Transverse colon (tissue), 4 donors: ENCODE data around the gene KRT80. TPM values are rescaled to one million over a fixed set of nuclear protein-coding genes. Genes with fewer than 3 reads are reported as not detected.
A peak's percentile ranks its signal among the peaks of the same experiment; 100 is the strongest.

ENCODE experiments used
- DNase-seq: peaks from one replicate; pipeline ENCODE4 v3.0.0-alpha.2; 2019
- H3K27ac ChIP-seq, 4 donors: fragments of 200-600 bp; sonication (generic); 2 replicates each; pipeline ENCODE4 v1.5.1; 2016 to 2018; ENCODE audit warnings: inconsistent platforms in 4 of 4
- H3K27me3 ChIP-seq: fragments of 200-600 bp; sonication (generic); 2 replicates; pipeline ENCODE4 v1.5.1; 2017; ENCODE audit warnings: inconsistent platforms
- H3K36me3 ChIP-seq, 4 donors: fragments of 200-600 bp; sonication (generic); 2 replicates each; pipeline ENCODE4 v1.5.1; 2017 to 2019; ENCODE audit warnings: inconsistent platforms in 4 of 4
- H3K4me1 ChIP-seq, 4 donors: fragments of 200-600 bp; sonication (generic); 2 replicates each; pipeline ENCODE4 v1.5.1; 2017 to 2020; ENCODE audit warnings: inconsistent platforms in 4 of 4
- H3K4me3 ChIP-seq, 4 donors: fragments of 200-600 bp; sonication (generic); 1 replicate in 1 of 4; 2 replicates in 3 of 4; pipeline versions ENCODE4 v1.5.1 to v1.6.1; 2017 to 2019; ENCODE audit warnings: inconsistent platforms in 4 of 4
- H3K9me3 ChIP-seq, 2 donors: fragments of 200-600 bp; sonication (generic); 2 replicates each; pipeline ENCODE4 v1.5.1; 2017 to 2019; ENCODE audit warnings: inconsistent platforms in 2 of 2
- CTCF ChIP-seq, 5 experiments: fragments of 200-600 bp in 3 of 5; fragments of 450-650 bp in 2 of 5; sonication (generic) in 3 of 5; IDR thresholded peaks; 1 replicate in 2 of 5; 2 replicates in 3 of 5; pipeline ENCODE4 v1.5.1; 2016 to 2017; ENCODE audit warnings: antibody characterized with exemption in 5 of 5, inconsistent platforms in 3 of 5, mild to moderate bottlenecking in 2 of 5, moderate library complexity in 1 of 5
- EP300 ChIP-seq: sonication (generic); formaldehyde crosslinking; IDR thresholded peaks from one replicate; pipeline ENCODE4 v1.6.1; 2017; ENCODE audit warnings: antibody characterized with exemption, low read depth
- POLR2A ChIP-seq: fragments of 450-650 bp; IDR thresholded peaks from one replicate; pipeline ENCODE4 v1.6.1; 2016; ENCODE audit warnings: antibody characterized with exemption, mild to moderate bottlenecking, moderate library complexity
- POLR2AphosphoS5 ChIP-seq, 3 donors: sonication (generic); formaldehyde crosslinking; IDR thresholded peaks; one replicate each; pipeline ENCODE4 v1.6.1; 2016; ENCODE audit warnings: antibody characterized with exemption in 3 of 3
- WGBS, 2 donors: methylation state at CpG; one replicate each; pipeline ENCODE4 v1.1.5; 2018; ENCODE audit warnings: low coverage in 1 of 2; 5-methylcytosine and 5-hydroxymethylcytosine counted together
- in situ Hi-C, 4 donors: fragments of 200-750 bp; cut with MboI; loops; one replicate each; pipeline versions ENCODE4 v1.15.0 to v1.15.1; 2017; ENCODE audit warnings: low sequenced_read_pairs in 3 of 4, low pct_ligation_motif_present in 1 of 4, low pct_unique_long_range_greater_than_20kb in 1 of 4
- intact Hi-C: fragments of 100-400 bp; cut with DNase I; formaldehyde crosslinking; loops from one replicate; pipeline ENCODE4 v1.15.1; 2023; ENCODE audit warnings: low total_unique reads
- total RNA-seq, 4 donors: library from RNA; depleted of rRNA; stranded (reverse); fragments of >200 nt; gene quantifications; one replicate each; pipeline ENCODE4 v1.1.0, GENCODE V29; 2016

KRT80 gene
- total RNA-seq, 4 donors from 2014 or later: 0.14 TPM; not detected in 3

GRCh38 chr12:52122904-52123303 is 68.9 kb downstream of the KRT80 start:
- DNase-seq: no peak
- Histone ChIP-seq H3K4me1 (peaks cover 4 to 15% (median 8%) of the 10 kb centered on the region in 4 donors), H3K36me3 (no peaks in the 10 kb centered on the region), H3K4me3 (no peak overlapping the region), H3K27ac (no peak overlapping the region), H3K27me3 (peaks cover 8% of the 10 kb centered on the region), H3K9me3 (no peaks in the 10 kb centered on the region)
- TF ChIP-seq CTCF (IDR thresholded peaks at IDR 0.05) (no peak), EP300 (no peak), POLR2AphosphoS5 (IDR thresholded peaks at IDR 0.05) (no peak), POLR2A (no peak)
- intact Hi-C loops: no loop called here
- 70 to 78% methylated on average over 2 to 7 of the region's 7 CpGs for WGBS, 2 donors
- in situ Hi-C loops: no loop called here

GRCh38 chr12:52122540-52122871 is 69.3 kb downstream of the KRT80 start:
- Histone ChIP-seq H3K27ac (no peak overlapping the region), H3K27me3 (peaks cover 8% of the 10 kb centered on the region), H3K4me3 (no peak overlapping the region), H3K4me1 (peaks cover 4 to 15% (median 8%) of the 10 kb centered on the region in 4 donors), H3K9me3 (no peaks in the 10 kb centered on the region), H3K36me3 (no peaks in the 10 kb centered on the region)
- 20 to 49% methylated on average over 1 to 4 of the region's 4 CpGs for WGBS, 2 donors
- intact Hi-C loops: no loop called here
- in situ Hi-C loops: no loop called here
- no peak for DNase-seq
- TF ChIP-seq CTCF (IDR thresholded peaks at IDR 0.05) (no peak), EP300 (no peak), POLR2A (no peak), POLR2AphosphoS5 (IDR thresholded peaks at IDR 0.05) (no peak)

- peak overlapping the region in 1 of 4 donors; percentile 9 for H3K27ac ChIP-seq
- H3K4me3 ChIP-seq: no peak overlapping the region
- in situ Hi-C loops: no loop called here
- H3K36me3 ChIP-seq: no peaks in the 10 kb centered on the region
- peak; percentile 44 to 81 (median 70) for TF ChIP-seq CTCF (IDR thresholded peaks at IDR 0.05)
- TF ChIP-seq POLR2A: no peak
- intact Hi-C loops: no loop called here
- H3K27me3 ChIP-seq: peaks cover 8% of the 10 kb centered on the region
- DNase-seq: peak; percentile 69
- H3K4me1 ChIP-seq: peaks cover 4 to 15% (median 9%) of the 10 kb centered on the region in 4 donors
- no peaks in the 10 kb centered on the region for H3K9me3 ChIP-seq
- WGBS, 2 donors: 0 to 13% methylated on average over 1 to 18 of the region's 18 CpGs
Observed at GRCh38 chr12:52121824-52122539, 69.8 kb downstream of the KRT80 start.

- in situ Hi-C loops: no loop called here
- Histone ChIP-seq H3K27ac (peak overlapping the region in 1 of 4 donors; percentile 9), H3K27me3 (peaks cover 6% of the 10 kb centered on the region), H3K36me3 (no peaks in the 10 kb centered on the region), H3K4me1 (peaks cover 4 to 21% (median 9%) of the 10 kb centered on the region in 4 donors), H3K9me3 (no peaks in the 10 kb centered on the region), H3K4me3 (no peak overlapping the region)
- TF ChIP-seq EP300 (no peak), POLR2AphosphoS5 (IDR thresholded peaks at IDR 0.05) (no peak), CTCF (IDR thresholded peaks at IDR 0.05) (no peak), POLR2A (no peak)
- DNase-seq: no peak
- 59% methylated on average over 14 of the region's 19 CpGs; no CpG with 5 or more reads in 1 of the 2 donors for WGBS, 2 donors
- intact Hi-C loops: no loop called here
Observed at GRCh38 chr12:52120951-52121823, 70.6 kb downstream of the KRT80 start.
